HG03159 (cell line): ENCODE measurements around the gene SNX18.
"Not testable (repeated sequence)": the region's sequence is repeated elsewhere in the genome, so short reads cannot be mapped to it uniquely, and the experiment has no call there.

Experiments
- ATAC-seq: cut with Tn5 transposase; IDR thresholded peaks from one replicate; pipeline ENCODE4 v1.9.1; 2021; ENCODE audit warnings: mild to moderate bottlenecking, moderate library complexity; ENCODE audit not compliant: unreplicated experiment

The SNX18 gene

DNA sequence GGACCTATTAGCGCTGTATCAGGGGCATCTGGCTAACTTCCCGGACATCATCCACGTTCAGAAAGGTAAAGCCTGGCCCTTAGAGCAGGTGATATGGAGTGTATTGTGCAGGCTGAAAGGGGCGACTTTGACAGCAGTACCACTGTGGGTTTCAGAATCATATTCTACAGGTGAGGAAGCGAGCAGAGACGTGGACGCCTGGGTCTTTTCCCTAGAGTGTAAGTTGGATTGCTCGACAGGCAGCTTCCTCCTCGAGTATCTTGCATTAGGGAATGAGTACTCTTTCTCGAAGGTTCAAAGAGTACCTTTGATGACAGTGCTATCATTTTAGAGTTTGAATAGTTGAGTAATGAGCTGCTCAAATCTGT is 1.9 kb downstream of the SNX18 start:
- no peak for ATAC-seq

DNA sequence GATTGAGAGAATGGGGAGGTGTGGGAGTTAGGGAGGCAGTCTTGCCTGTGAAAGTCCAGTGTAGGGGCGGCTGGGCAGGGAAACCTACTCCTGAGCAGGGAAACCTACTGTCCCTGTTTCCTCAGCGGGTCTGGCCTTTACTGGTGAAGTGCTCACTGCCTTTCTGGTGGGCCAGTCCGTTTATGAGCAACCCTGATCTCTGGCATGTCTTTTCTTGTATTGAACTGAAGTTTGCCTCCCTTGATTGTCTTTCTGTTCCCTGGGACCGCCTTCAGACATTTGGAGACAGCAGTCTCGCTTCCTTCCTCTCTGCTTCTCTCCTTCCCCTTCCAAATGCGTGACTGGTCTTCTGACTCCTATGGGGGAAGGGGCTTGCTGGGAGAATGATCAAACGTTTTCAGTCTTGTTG is 2.9 kb downstream of the SNX18 start:
- ATAC-seq: no peak

DNA sequence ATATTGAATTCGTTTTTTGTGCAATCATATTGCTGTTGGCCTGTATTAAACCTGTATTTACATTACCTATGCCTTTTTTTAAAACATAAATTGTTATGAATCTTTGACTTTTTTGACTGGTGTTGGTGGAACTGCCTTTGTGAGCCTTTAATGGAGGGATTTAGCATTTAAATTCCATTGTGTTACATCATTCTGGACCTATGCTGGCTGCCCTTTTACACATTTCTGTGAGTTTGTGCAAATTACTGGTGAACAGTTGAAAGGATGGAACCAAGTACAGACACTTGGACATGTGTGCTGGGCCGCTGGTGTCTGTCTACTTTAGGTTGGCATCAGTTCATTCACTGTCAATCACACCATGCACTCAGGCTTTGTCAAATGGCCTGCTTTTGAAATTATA is 3.4 kb downstream of the SNX18 start:
- ATAC-seq: no peak

DNA sequence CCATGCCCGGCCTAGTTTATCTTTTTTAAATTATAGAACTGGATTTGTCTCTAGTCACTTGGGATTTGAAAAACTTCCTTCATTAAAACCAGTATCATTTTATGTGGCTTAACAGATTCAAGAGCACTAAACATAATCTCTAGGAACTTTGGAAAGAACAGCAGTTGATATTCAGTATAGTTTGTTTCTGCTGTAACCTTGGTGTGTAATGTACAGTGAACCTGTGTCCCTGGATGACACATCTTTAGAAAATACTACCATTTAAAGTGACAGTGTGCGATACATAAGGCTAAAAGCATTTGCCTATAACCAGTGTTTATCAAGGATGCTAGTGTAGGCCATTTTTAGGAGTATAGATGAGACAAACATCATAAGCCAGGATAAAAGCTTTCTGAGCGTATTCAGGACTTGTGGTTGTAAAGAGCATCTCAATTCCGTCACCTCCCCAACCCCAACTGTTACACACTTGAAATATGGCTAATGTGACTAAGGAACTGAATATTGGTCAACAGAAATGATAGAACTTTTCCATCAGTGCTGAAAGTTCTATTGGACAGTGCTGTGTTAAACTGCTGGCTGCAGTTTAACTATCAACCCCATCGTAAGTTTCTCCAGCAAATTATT is 4.4 kb downstream of the SNX18 start:
- ATAC-seq: no peak

DNA sequence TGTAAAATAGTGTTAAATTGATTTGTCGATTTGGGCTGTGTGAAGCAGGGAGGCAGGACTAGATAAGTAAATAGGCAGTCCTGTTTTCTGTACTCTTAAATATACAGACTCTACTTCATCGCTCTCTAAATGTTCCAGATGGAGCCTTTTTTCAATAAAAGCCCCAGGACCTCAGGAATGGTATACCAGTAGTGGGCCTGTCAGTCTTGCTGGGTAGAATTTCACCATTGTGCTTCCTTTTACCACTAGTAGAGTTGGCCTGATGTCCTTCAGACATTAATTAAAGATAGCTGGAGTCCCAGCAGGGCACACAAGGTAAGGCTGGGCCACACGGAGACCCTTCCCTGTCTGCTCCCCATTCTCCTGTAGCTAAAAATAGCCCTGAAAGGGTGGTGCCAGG is 6.0 kb downstream of the SNX18 start:
- ATAC-seq: no peak

DNA sequence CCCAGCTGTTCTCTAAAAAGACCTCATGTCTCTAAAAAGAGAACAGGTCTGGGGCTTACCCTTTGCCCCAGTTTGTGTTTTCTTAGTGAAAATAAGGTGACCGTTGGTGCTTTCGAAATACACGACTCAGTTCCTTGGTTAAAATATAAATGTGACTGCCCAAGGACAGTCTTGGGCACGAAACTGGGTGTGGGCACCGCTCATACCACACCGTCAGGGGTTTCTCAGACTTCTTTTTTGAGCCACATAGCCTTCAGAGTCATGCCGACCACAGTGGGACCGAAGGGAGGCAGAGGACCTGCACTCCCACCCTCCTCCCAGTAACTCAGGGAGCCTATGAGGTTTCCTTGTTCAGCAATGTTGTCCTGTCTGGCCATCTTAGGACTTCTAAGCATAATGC is 6.5 kb downstream of the SNX18 start:
- no peak for ATAC-seq

DNA sequence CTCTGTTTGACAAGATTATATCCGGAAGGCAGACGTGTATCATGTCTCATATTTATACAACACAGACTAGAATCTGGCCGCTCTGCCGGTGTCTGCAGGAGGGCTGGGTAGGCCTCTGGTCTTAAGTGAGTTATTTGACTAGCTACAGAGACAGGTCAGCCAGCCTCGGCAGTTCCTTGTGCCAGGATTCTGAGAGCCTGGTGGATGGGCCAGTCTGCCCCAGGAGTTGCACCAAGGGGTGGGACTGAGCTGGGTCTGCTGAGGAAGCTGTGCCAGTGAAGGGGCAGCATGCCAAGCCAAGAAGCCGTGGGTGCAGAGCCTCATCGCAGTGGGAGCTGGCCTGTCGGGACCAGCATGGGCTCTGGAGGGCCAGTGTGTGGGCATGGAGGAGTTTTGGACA is 7.1 kb downstream of the SNX18 start:
- ATAC-seq: no peak

DNA sequence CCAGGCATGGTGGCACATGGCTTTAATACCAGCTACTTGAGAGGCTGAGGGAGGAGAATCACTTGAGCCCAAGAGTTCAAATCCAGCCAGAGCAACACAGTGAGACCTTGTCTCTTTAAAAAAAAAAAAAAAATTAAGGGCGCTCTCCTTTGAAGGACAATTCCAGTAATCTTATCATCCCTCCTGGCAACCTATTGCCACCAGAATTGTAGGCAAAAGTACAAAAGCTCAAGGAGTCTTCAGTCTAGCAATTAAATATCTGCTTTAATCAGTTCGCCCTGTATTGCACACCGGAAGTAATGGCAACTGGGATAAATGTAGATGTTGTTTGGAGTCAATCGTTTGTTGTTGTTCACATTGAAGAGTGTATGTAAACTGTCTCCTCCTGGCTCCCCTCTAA is 7.7 kb downstream of the SNX18 start:
- no peak for ATAC-seq

DNA sequence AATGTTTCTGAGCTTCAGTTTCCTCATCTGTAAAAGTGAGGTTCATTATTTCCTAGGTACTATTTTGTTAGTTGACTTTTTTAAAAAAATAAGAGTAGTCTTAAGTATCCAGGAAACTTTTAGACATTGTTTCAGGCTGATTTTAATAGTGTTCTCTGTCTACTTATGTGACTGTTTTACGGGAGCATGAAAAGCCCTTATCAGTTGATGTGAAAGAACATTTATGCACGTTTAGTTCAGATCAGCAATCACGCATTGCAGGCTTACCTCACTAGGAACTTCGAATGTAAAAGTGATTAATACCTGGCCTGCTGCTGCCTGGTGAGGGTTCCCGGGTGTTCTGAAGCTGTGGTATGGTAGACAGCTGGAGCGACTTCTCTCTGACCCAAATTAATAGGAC is 8.1 kb downstream of the SNX18 start:
- no peak for ATAC-seq

DNA sequence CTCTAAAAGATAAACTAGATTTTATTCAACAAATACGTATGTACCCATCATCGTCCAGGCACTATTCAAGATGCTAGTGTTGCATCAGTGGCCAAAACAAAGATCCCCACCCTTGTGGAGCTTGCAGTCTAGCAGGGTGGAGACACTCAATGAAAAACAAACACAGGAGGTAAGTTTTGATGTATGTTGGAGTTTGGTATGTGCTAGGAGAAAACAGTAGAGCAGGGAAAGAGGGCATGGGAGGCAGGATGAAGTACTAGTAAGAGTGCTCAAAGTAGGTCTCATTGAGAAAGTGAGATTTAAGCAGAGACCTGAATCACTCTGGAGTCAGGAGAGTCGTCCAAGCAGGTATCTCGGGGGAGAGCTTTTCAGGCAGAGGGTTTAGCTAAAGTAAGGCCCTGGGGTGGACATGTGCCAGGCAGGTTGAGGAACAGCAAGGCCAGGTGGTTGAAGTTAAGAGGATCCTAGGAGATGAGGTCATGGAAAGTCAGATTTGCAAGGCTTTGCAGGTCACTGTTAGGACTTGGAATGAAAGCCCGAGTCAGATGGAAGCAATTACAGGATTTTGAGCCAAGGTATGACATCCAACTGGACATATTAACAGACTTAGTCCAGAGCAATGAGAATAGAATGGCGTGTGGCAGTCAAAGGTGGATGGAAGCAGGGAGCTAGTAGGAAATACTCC is 9.2 kb downstream of the SNX18 start:
- no peak for ATAC-seq

DNA sequence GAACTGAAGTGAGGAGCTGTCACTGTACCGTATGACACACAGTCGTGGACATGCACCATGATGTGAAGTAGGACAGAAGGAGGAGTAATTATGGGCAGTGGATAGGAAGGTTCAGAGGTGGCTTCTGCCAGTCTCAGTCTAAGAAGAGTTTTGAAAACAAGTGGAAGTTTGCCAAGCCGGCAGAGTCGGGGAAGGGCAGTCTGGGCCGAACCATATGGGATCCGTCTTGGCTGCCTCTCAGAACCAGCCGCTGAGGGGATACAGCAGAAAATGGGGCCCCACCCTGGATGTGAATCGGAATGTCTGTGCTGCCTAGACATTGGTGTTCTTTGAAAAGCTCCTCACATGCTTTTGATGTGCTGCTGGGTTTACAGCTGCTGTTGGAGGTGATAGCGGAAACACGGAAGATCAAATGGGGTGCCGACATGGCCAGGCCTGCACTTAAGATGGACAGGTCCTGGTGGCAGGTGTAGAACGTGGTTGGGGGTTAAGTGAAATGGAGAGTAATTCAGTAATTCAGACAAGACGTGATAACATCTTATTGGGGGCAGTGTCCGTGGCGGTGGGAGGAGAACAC is 11.2 kb downstream of the SNX18 start:
- ATAC-seq: no peak

DNA sequence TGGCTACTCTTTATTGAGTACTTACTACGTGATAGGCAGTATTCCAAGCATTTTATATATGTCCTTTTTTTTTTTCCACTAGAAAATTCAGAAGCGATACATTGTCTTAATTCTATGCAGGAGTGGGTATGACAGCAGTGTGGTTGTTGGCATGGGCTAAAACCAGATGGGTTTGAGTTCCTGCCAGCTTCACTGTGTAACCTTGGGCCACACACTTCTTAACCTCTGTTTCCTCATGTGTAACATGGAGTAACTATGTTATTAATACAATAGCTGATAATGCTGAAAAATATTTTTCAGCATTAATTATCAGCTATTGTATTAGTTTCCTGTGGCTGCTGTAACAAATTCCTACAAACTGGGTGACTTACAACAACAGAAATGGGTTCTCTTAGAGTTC is 12.0 kb downstream of the SNX18 start:
- no peak for ATAC-seq

DNA sequence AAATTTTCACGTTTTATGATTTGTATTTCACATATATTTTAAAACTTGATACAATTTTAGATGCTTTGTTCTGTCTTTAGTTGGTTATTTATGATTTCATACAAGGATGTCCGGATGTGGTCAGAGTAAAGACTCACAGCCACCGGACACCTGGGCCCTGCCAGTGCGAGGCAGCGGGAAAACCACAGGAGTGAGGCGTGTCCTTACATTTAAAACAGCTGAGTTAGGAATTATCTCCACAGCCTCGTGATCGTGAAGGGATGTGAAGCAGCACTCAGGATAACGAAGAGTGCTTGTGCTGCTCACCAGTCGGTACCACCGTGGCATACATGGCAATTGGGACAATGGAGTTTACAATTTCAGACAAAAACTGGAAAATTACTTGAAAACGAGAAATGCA is 14.0 kb downstream of the SNX18 start:
- ATAC-seq: no peak

DNA sequence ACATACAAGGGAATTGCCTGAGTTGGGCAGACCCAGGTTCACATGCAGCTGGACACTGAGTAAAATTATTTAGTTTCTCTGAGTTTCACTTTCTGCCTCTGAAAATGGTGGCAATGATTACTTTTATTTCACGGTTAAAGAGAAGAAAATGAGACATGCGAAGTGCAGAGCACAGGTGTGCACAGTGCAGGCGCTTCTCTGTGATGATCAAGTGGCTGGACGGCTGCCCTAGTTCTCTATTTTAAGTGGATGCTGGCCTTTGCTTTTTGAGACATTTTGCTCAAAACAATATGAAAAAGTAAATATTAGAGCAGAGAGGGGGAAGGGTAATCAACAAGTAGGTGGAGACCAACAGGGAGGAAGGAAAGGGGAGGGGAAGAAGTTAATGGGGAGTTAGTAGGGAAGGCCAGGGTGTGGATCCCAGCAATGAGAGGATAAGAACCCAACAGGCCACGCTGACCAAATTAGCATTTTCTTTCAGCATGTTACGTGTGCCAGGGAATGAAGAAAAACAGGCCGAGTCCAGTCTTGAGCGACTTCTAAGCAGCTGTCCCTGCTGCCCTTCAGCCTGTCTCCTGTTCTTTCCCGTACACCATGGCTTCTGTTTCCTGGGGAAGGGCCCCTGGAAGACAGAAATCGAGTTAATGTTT is 16.1 kb downstream of the SNX18 start:
- no peak for ATAC-seq

DNA sequence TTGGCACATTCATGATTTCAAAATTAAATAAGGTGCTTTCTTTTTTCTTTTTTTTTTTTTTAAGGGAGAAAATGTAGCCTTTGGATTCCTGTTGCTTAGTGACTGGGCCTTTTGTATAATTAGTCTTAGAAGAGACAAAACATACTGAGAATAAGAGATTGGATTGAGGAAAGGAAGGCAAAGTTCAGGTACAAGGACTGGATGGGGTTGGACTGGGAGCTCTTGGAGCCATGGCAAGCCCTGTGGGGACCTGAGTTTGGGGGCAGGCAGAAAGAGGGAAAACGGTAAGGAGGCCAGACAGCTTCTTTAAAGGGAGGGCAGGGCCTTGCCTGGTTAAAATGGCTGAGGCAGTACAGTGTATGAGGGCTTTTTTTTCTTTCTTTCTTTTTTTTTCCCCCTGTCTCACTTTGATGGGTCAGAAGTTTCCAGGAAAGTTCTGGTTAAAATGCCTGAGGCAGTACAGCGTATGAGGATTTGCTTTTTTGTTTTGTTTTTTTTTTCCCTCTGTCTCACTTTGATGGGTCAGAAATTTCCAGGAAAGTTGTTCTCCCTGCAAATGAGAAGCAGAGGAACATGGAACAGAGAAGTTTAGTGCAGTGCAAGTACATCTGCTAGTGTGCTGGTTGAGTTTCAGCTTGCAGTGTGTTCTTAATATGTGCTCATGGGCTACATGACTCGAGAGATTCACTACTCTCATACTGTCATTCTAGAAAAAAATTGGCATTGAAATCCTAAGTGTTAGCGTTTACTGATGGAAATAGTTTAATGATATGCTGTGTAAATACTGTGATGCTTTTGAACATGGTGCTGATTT is 16.8 kb downstream of the SNX18 start:
- ATAC-seq: no peak

DNA sequence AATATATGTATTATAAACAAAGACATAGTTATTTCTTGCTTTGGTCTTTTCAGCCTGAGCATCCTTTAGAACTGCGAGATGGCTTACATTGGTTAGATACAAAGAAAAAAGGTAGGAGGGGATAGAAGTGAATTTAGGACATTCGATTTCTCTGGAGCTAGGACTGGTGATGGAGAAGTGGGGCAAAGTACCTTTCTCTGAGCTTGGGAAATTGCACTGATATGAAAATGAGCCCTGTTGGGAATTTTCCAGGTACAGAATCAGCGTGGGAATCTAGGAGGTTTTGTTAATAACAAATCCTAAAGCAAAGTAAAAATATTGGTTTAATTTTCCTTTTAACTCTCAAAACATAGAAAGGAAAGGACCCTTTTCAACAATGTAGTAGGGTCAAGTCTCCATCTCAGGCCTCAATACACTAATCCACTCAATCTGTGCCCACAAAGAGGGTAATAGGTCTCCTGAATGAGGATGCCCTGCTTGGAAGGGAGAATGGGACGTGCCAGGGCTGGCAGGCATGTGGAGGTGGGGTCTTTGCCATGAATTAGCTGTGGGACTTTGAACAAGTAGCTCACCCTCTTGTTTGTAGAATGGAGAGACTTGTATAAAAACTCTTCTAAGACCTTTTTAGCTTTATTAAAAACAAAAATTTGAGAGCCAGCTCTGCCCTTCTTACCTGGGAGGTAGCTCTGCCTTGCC is 17.7 kb downstream of the SNX18 start:
- ATAC-seq: no peak

DNA sequence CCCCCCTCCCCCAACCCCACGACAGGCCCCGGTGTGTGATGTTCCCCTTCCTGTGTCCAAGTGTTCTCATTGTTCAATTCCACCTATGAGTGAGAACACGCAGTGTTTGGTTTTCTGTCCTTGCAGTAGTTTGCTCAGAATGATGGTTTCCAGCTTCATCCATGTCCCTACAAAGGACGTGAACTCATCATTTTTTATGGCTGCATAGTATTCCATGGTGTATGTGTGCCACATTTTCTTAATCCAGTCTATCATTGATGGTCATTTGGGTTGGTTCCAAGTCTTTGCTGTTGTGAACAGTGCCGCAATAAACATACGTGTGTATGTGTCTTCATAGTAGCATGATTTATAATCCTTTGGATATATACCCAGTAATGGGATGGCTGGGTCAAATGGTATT is 18.8 kb downstream of the SNX18 start:
- not testable (repeated sequence) for ATAC-seq

DNA sequence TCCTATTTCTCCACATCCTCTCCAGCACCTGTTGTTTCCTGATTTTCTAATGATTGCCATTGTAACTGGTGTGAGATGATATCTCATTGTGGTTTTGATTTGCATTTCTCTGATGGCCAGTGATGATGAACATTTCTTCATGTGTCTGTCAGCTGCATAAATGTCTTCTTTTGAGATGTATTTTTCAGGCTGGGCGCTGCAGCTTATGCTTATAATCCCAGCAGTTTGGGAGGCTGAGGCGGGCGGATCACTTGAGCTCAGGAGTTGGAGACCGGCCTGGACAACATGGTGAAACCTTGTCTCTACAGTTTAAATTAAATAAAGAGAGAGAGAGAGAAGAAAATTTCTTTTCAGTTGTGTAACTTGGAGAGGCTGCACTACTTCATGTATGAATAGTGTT is 19.3 kb downstream of the SNX18 start:
- not testable (repeated sequence) for ATAC-seq

DNA sequence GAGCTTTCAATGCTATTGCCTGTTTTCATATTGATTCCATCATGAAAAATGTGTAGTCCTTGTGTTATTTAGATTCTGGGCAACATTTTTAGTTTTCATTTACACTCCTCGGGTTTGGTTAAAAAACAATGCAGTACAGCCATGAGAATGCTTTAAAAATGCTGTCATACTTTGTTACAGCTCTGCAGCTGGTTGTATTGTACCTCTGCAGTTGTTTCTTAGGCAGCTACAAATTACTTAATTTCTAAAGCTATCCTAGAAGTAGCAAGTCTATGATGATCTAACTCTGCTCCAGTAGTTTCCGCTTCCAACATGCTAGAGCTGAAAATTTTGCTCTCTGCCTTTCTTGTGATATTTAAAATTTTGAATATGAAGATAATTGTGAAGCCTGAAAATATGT is 20.2 kb downstream of the SNX18 start:
- no peak for ATAC-seq

DNA sequence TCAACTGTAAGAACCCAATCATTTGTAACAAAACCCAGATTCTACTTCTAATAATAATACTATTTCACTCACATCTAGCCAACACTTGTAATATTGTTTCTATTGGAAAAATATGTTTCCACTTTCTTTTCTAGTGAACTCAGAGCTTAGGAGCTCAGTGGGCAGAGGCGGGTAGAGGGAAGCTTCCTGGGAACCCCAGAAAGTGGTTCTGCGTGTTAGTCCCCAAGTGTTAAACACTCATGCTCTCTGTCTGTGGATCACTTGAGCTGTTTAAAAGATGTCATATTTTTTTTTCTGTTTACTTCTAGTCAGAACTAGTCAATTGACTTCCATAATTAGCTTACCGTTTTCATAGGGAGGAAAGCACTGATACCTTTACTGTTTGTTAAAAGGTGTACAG is 20.6 kb downstream of the SNX18 start:
- ATAC-seq: no peak

DNA sequence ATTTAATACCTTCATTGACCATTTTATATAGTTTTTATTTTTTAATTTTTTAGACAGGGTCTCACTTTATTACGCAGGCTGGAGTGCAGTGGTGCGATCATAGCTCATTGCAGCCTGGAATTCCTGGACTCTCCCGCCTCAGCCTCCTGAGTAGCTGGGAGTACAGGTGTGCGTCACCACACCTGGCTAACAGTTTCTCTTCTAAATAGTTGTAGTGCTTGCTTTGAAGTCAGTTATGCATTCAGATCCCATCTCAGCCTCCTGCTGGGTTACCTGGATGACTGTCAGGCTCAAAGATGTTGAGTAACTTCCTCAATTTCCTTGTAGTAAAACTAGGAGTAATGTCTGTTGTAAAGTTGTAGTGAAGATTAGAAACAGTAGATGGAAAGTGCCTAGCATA is 21.4 kb downstream of the SNX18 start:
- no peak for ATAC-seq
